Hippocampal formation (tissue), 2 donors: ENCODE measurements around the gene PDE6D.

Source experiments
- DNase-seq, 2 donors: peaks; one replicate each; lab custom pipeline; 2025; lab: John Stamatoyannopoulos, UW

Gene PDE6D

GRCh38 chr2:231706731-231707624 lies 74.1 kb downstream of the PDE6D start:
- peak; percentile 98 for DNase-seq

- no peak for DNase-seq
These were observed 77.1 kb downstream of the PDE6D start for GRCh38 chr2:231704017-231704416.

- no peak for DNase-seq
These were observed 79.4 kb downstream of the PDE6D start for GRCh38 chr2:231701456-231702373.

GRCh38 chr2:231699006-231699405 lies 82.1 kb downstream of the PDE6D start:
- no peak for DNase-seq

- DNase-seq, result no peak
These were observed 85.1 kb downstream of the PDE6D start for GRCh38 chr2:231696004-231696367.

GRCh38 chr2:231693956-231694355 lies 87.1 kb downstream of the PDE6D start:
- DNase-seq, result no peak

- DNase-seq, result no peak
These were observed 88.2 kb downstream of the PDE6D start for GRCh38 chr2:231692847-231693246.

DNA sequence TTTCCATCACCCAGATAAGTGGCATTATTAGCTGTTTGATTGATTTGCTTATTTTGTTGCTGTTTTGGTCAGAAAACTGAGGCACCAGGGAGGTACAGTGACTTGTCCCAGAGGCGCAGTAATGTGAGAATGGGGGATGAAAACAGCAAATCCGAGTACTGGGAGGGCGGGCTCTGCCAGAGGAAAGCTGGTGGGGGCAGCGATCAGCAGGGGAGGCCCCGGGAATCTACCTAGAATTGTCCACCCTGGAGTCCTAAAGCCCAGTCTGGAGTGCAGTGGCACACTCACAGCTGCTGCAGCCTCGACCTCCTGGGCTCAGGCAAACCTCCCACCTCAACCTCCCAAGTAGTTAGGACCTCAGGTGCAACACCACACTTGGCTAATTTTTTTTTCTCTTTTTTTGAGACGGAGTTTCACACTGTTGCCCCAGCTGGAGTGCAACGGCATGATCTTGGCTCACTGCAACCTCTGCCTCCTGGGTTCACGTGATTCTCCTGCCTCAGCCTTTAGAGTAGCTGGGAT lies 89.8 kb downstream of the PDE6D start:
- DNase-seq, result no peak

DNA sequence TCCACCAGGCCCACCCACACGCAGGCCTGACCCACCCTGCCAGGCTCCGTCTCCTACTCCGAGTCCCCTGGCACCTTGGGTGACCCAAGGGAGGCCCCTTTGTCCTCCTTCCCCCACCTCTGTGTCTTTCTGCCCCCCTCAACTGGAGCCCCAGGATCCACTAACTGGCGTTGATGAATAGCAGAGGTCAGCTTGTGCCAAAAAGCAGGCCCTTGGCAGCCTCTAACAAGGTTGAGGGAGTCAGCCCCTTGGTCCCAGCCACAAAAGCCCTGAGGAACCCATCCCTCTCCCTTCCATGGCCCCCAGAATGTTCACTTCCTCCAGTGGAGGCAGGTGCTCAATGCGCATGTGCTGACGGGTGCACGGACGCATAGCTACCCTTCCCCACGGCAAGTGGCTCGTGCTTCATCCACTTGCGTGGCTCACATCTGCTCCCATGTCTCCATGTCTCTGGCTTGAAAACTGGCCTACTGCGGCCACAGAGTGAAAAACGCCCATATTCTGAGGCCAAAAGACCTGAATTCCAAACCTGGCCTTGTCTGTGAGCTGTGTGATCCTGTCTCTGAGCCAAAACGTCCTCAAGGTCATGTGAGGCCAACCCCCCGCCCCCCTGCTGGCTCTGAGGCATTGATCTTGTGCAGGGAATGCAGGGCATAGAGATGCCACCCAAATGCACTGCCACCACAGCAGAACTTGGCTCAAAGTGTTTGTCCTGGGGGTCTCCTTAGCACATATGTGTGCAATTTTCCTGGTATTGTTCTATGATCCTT lies 91.8 kb downstream of the PDE6D start:
- no peak for DNase-seq

DNA sequence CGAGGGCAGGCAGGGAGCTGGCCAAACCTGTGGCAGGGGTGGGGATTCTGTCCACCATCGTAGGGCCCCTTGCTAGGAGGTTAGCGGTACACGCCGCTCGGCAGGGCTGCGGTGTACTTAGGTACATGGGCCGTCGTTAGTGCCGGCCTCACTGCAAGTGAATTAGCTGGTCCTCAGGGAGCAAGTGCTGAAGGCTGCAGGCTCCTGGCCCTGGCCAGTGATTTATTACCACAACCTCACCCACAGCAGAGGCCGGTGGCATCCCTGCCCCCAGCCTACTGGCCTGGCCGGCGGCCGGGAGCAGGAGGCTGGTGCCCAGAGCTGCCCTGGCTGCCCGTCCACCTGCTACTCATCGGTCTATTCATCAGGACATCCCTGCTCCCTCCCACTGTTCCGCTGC lies 92.4 kb downstream of the PDE6D start:
- DNase-seq, result peak in 1 of 2 donors; percentile 38

GRCh38 chr2:231687961-231688360 lies 93.1 kb downstream of the PDE6D start:
- DNase-seq, result no peak

DNA sequence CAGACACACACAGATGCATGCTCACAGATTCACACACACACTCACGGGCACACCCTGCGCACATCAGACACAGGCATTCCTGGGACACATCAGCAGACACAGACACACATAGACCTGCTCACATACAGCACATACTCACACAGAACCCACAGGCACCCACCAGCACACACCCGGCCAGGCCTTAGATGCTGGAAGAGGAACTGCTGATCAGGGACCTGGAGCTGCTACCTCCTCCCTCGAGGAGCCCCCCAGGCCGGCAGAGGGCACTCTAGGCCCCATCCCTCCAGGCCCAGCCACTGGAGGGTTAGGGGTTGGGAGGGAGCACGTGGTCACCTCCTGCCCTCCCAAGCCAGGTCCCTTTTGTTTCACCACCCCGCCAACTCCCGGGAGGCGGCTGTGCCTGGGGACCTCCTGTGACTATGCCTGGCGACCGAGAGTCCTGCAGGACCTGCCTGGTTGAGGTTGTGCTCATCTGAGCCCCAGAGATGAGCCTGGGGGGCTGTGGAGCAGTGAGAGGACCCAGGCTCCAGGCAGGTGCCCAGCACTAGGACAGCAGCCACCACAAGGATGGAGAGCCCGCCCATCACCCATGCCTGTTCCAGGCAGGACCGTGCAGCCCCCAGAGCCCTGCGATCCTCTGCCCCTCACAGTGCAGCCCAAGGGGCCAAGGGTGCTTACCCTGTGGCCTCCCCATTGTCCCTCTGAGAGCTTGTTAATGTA lies 93.8 kb downstream of the PDE6D start:
- peak; percentile 67 to 82 for DNase-seq

DNA sequence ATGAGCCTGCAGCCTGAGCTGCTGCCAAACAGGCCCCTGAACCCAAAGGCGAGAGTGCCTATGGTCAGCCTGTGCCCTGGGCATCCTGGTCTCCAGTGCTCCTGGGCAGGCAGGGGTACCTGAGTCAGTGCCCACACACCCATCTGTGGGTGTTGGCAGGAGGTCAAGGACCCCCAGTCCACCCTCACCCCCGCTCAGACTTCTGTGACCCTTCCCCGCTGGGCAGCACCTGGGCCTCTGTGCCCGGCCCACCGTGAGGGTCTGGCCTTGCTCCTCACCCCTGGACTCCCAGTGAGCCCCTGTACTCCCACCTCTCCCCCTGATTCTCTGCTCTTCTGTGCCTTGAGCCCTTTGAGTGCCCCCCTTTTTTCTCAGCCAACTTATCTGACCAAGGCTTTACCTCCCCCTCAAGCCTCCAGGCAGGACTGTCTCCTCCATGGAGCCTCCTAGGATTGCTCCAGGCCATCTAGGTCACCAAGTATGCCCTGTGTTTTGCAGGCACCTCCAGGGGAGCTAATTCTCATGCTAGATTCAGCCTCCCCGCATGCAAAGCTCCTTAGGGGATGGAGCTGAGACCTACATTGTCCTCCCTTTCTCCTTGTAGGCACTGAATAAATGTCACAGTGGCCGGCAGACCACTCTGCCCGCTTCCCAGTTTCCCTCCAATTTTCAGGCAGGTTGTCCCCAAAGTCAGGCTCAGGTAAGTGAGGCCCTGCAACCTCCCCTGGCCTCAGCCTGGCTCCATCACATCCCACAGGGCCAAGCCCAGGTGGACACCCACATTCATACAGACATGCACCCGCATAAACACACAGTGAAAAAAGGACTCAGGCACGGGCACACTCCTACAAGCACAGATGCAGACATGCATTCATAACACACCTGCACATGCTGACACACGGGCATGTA lies 94.6 kb downstream of the PDE6D start:
- no peak for DNase-seq

- peak; percentile 89 to 91 for DNase-seq
These were observed 95.5 kb downstream of the PDE6D start for GRCh38 chr2:231685349-231686191.

DNA sequence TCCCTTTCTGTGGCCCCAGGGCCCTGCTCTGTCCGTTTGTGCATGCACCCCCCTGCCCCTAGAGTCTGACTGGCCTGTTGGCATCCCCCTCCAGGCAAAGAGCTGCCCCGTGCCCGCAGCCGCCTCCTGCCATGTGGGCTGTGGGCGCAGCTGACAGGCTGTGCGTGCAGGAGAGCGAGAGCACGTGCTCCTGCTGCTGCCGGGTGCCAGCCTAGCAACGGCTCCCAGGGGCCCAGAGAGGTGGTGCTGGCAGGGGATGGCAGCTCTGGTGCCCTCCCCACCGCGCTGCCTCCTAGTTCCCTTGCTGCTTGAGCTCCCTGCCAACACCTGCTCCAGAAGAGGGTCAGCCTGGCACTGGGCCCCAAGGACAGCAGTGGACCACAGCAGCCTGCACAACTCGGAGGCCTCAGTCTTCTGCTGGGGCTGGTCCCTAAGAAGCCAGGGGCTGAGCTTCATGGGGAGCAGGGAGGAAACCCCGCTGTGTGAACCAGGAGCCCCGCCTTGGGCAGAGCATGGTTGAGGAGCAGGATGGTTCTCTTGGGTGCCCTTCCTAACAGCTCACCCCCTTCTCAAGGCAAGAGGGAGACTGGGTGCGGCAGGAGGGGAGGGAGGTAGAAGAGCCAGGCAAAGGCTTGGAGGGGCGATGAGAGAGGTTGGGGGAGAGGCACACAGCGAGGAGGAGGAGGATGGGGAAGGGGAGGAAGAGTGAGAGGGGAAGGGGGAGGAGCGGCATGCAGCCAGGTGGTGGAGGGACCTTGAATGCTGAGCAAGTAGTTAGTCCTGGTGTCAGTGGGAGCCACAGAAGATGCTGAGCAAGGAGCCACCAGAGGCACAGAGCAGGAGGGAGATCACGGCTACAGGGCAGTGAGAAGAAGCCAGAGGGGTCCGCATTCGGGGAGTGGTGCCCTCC lies 96.5 kb downstream of the PDE6D start:
- DNase-seq, result peak; percentile 82 to 88

- DNase-seq, result peak; percentile 52 to 75
These were observed 97.5 kb downstream of the PDE6D start for GRCh38 chr2:231683292-231684235.
